Left ventricle myocardium inferior (tissue), 1 donor: ENCODE data around the gene LRMDA. TPM values are rescaled to one million over a fixed set of nuclear protein-coding genes. Genes with fewer than 3 reads are reported as not detected.

Experiments used
- DNase-seq: peaks from one replicate; pipeline ENCODE4 v3.0.0-alpha.2; 2020
- H3K27ac ChIP-seq: fragments of 200-600 bp; replicated peaks from 2 replicates; pipeline ENCODE4 v1.8.0; 2021
- H3K27me3 ChIP-seq: fragments of 200-600 bp; 2 replicates; pipeline ENCODE4 v1.8.0; 2021; ENCODE audit warnings: low read depth
- H3K36me3 ChIP-seq: fragments of 200-600 bp; 2 replicates; pipeline ENCODE4 v1.8.0; 2021
- H3K4me1 ChIP-seq: fragments of 200-600 bp; 2 replicates; pipeline ENCODE4 v1.8.0; 2021
- H3K4me3 ChIP-seq: fragments of 200-600 bp; 2 replicates; pipeline ENCODE4 v1.8.0; 2021; ENCODE audit warnings: mild to moderate bottlenecking, moderate library complexity
- H3K9me3 ChIP-seq: fragments of 200-600 bp; replicated peaks from 2 replicates; pipeline ENCODE4 v1.8.0; 2021
- CTCF ChIP-seq: fragments of 200-600 bp; IDR thresholded peaks from 2 replicates; pipeline ENCODE4 v1.8.0; 2021; ENCODE audit warnings: antibody characterized with exemption, mild to moderate bottlenecking, borderline replicate concordance
- intact Hi-C: fragments of 100-400 bp; cut with micrococcal nuclease; formaldehyde crosslinking; loops from one replicate; pipeline ENCODE4 v1.11.0; 2022
- total RNA-seq: library from RNA; stranded (reverse); fragmentation: NEBNext Ultra II Directional; extraction: Animal tissue kit (Norgen Biotek cat#: 25700); gene quantifications from one replicate; pipeline ENCODE4 v1.2.1, GENCODE V29; 2021
- donor health status: DM: no; HTN: yes; CAD: no; lungs with severe emphysema.

LRMDA gene
- total RNA-seq, 1 donor from 2014 or later, result 18.7 TPM

- Histone ChIP-seq H3K36me3 (no peaks in the 10 kb centered on the region), H3K4me1 (peaks cover 10% of the 10 kb centered on the region), H3K9me3 (no peaks in the 10 kb centered on the region), H3K27me3 (no peaks in the 10 kb centered on the region), H3K4me3 (no peak overlapping the region), H3K27ac (no peak overlapping the region)
- TF ChIP-seq CTCF, result no peak
- no peak for DNase-seq
- intact Hi-C loops, result loop anchor here (10.0 kb wide), 2 partner anchors 229 to 441 kb away; no protein-coding TSS in a partner anchor
Observed at GRCh38 chr10:76543655-76544054, 1112.2 kb downstream of the LRMDA start.

- Histone ChIP-seq H3K4me3 (no peak overlapping the region), H3K9me3 (no peaks in the 10 kb centered on the region), H3K36me3 (no peaks in the 10 kb centered on the region), H3K27me3 (no peaks in the 10 kb centered on the region), H3K4me1 (peaks cover 10% of the 10 kb centered on the region), H3K27ac (no peak overlapping the region)
- intact Hi-C loops, result loop anchor here (10.0 kb wide), 2 partner anchors 230 to 440 kb away; no protein-coding TSS in a partner anchor
- no peak for TF ChIP-seq CTCF
- no peak for DNase-seq
Observed at GRCh38 chr10:76544789-76545188, 1113.4 kb downstream of the LRMDA start.

- H3K27me3 ChIP-seq, result no peaks in the 10 kb centered on the region
- no peak for DNase-seq
- intact Hi-C loops, result loop anchor here (10.0 kb wide), 2 partner anchors 232 to 438 kb away; no protein-coding TSS in a partner anchor
- H3K36me3 ChIP-seq, result no peaks in the 10 kb centered on the region
- peaks cover 10% of the 10 kb centered on the region for H3K4me1 ChIP-seq
- no peak for TF ChIP-seq CTCF
- no peak overlapping the region for H3K4me3 ChIP-seq
- H3K27ac ChIP-seq, result no peak overlapping the region
- no peaks in the 10 kb centered on the region for H3K9me3 ChIP-seq
Observed at GRCh38 chr10:76546411-76546810, 1115.0 kb downstream of the LRMDA start.

- peak; percentile 88 for TF ChIP-seq CTCF
- peak; percentile 71 for DNase-seq
- no peaks in the 10 kb centered on the region for H3K36me3 ChIP-seq
- intact Hi-C loops, result loop anchor here (10.0 kb wide), 2 partner anchors 233 to 437 kb away; no protein-coding TSS in a partner anchor
- peaks cover 10% of the 10 kb centered on the region for H3K4me1 ChIP-seq
- no peaks in the 10 kb centered on the region for H3K27me3 ChIP-seq
- no peak overlapping the region for H3K27ac ChIP-seq
- peak overlapping the region; percentile 20 for H3K4me3 ChIP-seq
- H3K9me3 ChIP-seq, result no peaks in the 10 kb centered on the region
Observed at GRCh38 chr10:76547352-76547972, 1116.0 kb downstream of the LRMDA start.

- TF ChIP-seq CTCF, result no peak
- peaks cover 10% of the 10 kb centered on the region for H3K4me1 ChIP-seq
- no peak for DNase-seq
- no peaks in the 10 kb centered on the region for H3K36me3 ChIP-seq
- no peak overlapping the region for H3K27ac ChIP-seq
- H3K9me3 ChIP-seq, result no peaks in the 10 kb centered on the region
- no peaks in the 10 kb centered on the region for H3K27me3 ChIP-seq
- intact Hi-C loops, result loop anchor here (10.0 kb wide), 2 partner anchors 234 to 436 kb away; no protein-coding TSS in a partner anchor
- no peak overlapping the region for H3K4me3 ChIP-seq
Observed at GRCh38 chr10:76548716-76549115, 1117.3 kb downstream of the LRMDA start.
